CD14-positive monocyte (primary cell): ENCODE measurements around the gene RUBCN. TPM values are rescaled to one million over a fixed set of nuclear protein-coding genes. Genes with fewer than 3 reads are reported as not detected.
A peak's percentile ranks its signal among the peaks of the same experiment; 100 is the strongest.

Experiments
- DNase-seq, 3 donors: peaks; one replicate each; pipeline ENCODE4 v3.0.0-alpha.2; 2011 to 2022
- H2AFZ ChIP-seq: 2 replicates; pipeline ENCODE4 v1.6.0; 2012; ENCODE audit warnings: mild to moderate bottlenecking, low read depth, low read length, inconsistent platforms; ENCODE audit not compliant: insufficient read depth, poor library complexity, severe bottlenecking
- H3K27ac ChIP-seq, 2 donors: 1 replicate in 1 of 2; 2 replicates in 1 of 2; pipeline ENCODE4 v1.5.1; 2012 to 2013; ENCODE audit warnings: low read length in 2 of 2, control low read depth in 1 of 2, inconsistent platforms in 1 of 2, low read depth in 1 of 2, mild to moderate bottlenecking in 1 of 2
- H3K27me3 ChIP-seq, 2 donors: one replicate each; pipeline versions ENCODE4 v1.6.0 to v1.6.1; 2011 to 2013; ENCODE audit warnings: low read length in 2 of 2; ENCODE audit not compliant: control insufficient read depth in 2 of 2, insufficient read depth in 2 of 2
- H3K36me3 ChIP-seq, 2 donors: replicated peaks in 1 of 2; 1 replicate in 1 of 2; 2 replicates in 1 of 2; pipeline versions ENCODE4 v1.5.1 to v1.6.1; 2012 to 2013; ENCODE audit warnings: low read length in 2 of 2, control low read depth in 1 of 2, inconsistent platforms in 1 of 2, mild to moderate bottlenecking in 1 of 2; ENCODE audit not compliant: insufficient read depth in 2 of 2, control insufficient read depth in 1 of 2
- H3K4me1 ChIP-seq, 2 donors: 1 replicate in 1 of 2; 2 replicates in 1 of 2; pipeline versions ENCODE4 v1.5.1 to v1.6.1; 2012 to 2013; ENCODE audit warnings: low read length in 2 of 2, control low read depth in 1 of 2, inconsistent platforms in 1 of 2, mild to moderate bottlenecking in 1 of 2, moderate library complexity in 1 of 2; ENCODE audit not compliant: insufficient read depth in 2 of 2, control insufficient read depth in 1 of 2
- H3K4me2 ChIP-seq: replicated peaks from 2 replicates; pipeline ENCODE3; 2012; ENCODE audit warnings: low read length, moderate library complexity, mild to moderate bottlenecking; ENCODE audit not compliant: poor library complexity, severe bottlenecking; ENCODE audit errors: extremely low read depth
- H3K4me3 ChIP-seq, 3 experiments: fragments of 200-600 bp in 1 of 3; sonication (generic) in 1 of 3; replicated peaks in 1 of 3; 1 replicate in 2 of 3; 2 replicates in 1 of 3; pipeline ENCODE4 v1.5.1; 2011 to 2013; ENCODE audit warnings: low read length in 3 of 3, mild to moderate bottlenecking in 3 of 3, control low read depth in 2 of 3, low read depth in 2 of 3, inconsistent platforms in 1 of 3, moderate library complexity in 1 of 3
- H3K79me2 ChIP-seq: 2 replicates; pipeline ENCODE4 v1.6.0; 2012; ENCODE audit warnings: mild to moderate bottlenecking, control low read depth, inconsistent platforms, low read length, moderate library complexity; ENCODE audit not compliant: insufficient read depth
- H3K9ac ChIP-seq: 2 replicates; pipeline ENCODE4 v1.6.0; 2017; ENCODE audit warnings: low read length, mild to moderate bottlenecking; ENCODE audit not compliant: insufficient read depth, poor library complexity, severe bottlenecking
- H3K9me3 ChIP-seq, 2 donors: replicated peaks in 1 of 2; 1 replicate in 1 of 2; 2 replicates in 1 of 2; pipeline versions ENCODE4 v1.5.1 to v1.6.1; 2012 to 2013; ENCODE audit warnings: low read length in 2 of 2, control low read depth in 1 of 2; ENCODE audit not compliant: control insufficient read depth in 1 of 2, insufficient read depth in 1 of 2
- H4K20me1 ChIP-seq: 2 replicates; pipeline ENCODE4 v1.6.0; 2012; ENCODE audit warnings: mild to moderate bottlenecking, low read length, control low read depth, moderate library complexity; ENCODE audit not compliant: insufficient read depth
- H3K27ac Mint-ChIP-seq, 7 donors: one replicate each; pipeline ENCODE4 v1.8.0; 2020; ENCODE audit warnings: mild to moderate bottlenecking in 7 of 7, mixed read lengths in 7 of 7, moderate library complexity in 6 of 7, inconsistent platforms in 2 of 7
- H3K27me3 Mint-ChIP-seq, 3 donors: one replicate each; pipeline ENCODE4 v1.8.0; 2021 to 2022; ENCODE audit warnings: low read depth in 3 of 3, mild to moderate bottlenecking in 3 of 3, mixed read lengths in 3 of 3, moderate library complexity in 3 of 3, inconsistent platforms in 1 of 3
- H3K36me3 Mint-ChIP-seq, 2 donors: one replicate each; pipeline ENCODE4 v1.8.0; 2020; ENCODE audit warnings: mixed read lengths in 2 of 2, inconsistent platforms in 1 of 2, mild to moderate bottlenecking in 1 of 2
- H3K4me1 Mint-ChIP-seq: one replicate; pipeline ENCODE4 v1.8.0; 2020; ENCODE audit warnings: mild to moderate bottlenecking, mixed read lengths
- H3K4me3 Mint-ChIP-seq, 2 donors: one replicate each; pipeline ENCODE4 v1.8.0; 2020; ENCODE audit warnings: mild to moderate bottlenecking in 2 of 2, mixed read lengths in 2 of 2, moderate library complexity in 1 of 2
- H3K9me3 Mint-ChIP-seq, 7 donors: one replicate each; pipeline ENCODE4 v1.8.0; 2020 to 2022; ENCODE audit warnings: mixed read lengths in 7 of 7, mild to moderate bottlenecking in 6 of 7, moderate library complexity in 6 of 7, inconsistent platforms in 2 of 7
- CTCF ChIP-seq: fragments of 200-600 bp; IDR thresholded peaks from one replicate; pipeline ENCODE4 v1.8.0; 2022; ENCODE audit warnings: antibody characterized with exemption, mild to moderate bottlenecking
- WGBS: methylation state at CpG from one replicate; pipeline ENCODE4 v1.1.5; 2013; ENCODE audit warnings: missing lambda C conversion rate; ENCODE audit not compliant: insufficient coverage; 5-methylcytosine and 5-hydroxymethylcytosine counted together
- intact Hi-C, 2 donors: fragments of 100-400 bp; cut with micrococcal nuclease; formaldehyde crosslinking; loops; one replicate each; pipeline versions ENCODE4 v1.15.0 to v1.15.1; 2023
- polyA plus RNA-seq, 3 donors: library from polyadenylated mRNA; depleted of rRNA in 1 of 3; unstranded in 2 of 3; stranded (reverse) in 1 of 3; fragments of 300-500 nt in 2 of 3; fragments of >200 nt in 1 of 3; fragmentation: Illumina TruSeq in 2 of 3; gene quantifications; 1 replicate in 2 of 3; 2 replicates in 1 of 3; pipeline ENCODE4 v1.2.3, GENCODE V29; 2012 to 2021

The RUBCN gene
- polyA plus RNA-seq, 3 donors = 8.6 to 37.9 (median 13.5) TPM

GRCh38 chr3:197685546-197685945, 51.2 kb downstream of the RUBCN start:
- Mint-ChIP-seq H3K36me3 (peaks cover 80 to 84% of the 10 kb centered on the region in 2 donors), H3K4me3 (no peak overlapping the region), H3K27me3 (no peaks in the 10 kb centered on the region), H3K9me3 (peaks cover 0 to 7% (median 0%) of the 10 kb centered on the region in 7 donors), H3K27ac (no peak overlapping the region), H3K4me1 (no peaks in the 10 kb centered on the region)
- intact Hi-C loops = no loop called here
- H3K4me1 ChIP-seq = no peaks in the 10 kb centered on the region
- H2AFZ ChIP-seq = no peak overlapping the region
- WGBS = no CpG with 5 or more reads among the region's 3 CpGs
- H3K4me3 ChIP-seq = no peak overlapping the region
- H4K20me1 ChIP-seq = no peaks in the 10 kb centered on the region
- no peak for DNase-seq
- H3K4me2 ChIP-seq = no peak overlapping the region
- TF ChIP-seq CTCF = no peak
- no peaks in the 10 kb centered on the region for H3K79me2 ChIP-seq
- no peak overlapping the region for H3K27ac ChIP-seq
- no peaks in the 10 kb centered on the region for H3K27me3 ChIP-seq
- H3K9ac ChIP-seq = no peak overlapping the region
- H3K9me3 ChIP-seq = no peaks in the 10 kb centered on the region
- peaks cover 59 to 97% of the 10 kb centered on the region in 2 donors for H3K36me3 ChIP-seq

GRCh38 chr3:197683191-197683590, 53.5 kb downstream of the RUBCN start:
- no peak for DNase-seq
- no peak overlapping the region for H2AFZ ChIP-seq
- Mint-ChIP-seq H3K27me3 (peaks cover 0 to 2% (median 0%) of the 10 kb centered on the region in 3 donors), H3K4me1 (no peaks in the 10 kb centered on the region), H3K36me3 (peaks cover 68 to 72% of the 10 kb centered on the region in 2 donors), H3K4me3 (no peak overlapping the region), H3K9me3 (peaks cover 3 to 25% (median 6%) of the 10 kb centered on the region in 7 donors), H3K27ac (peak overlapping the region in 3 of 7 donors; percentile 43 to 71 (median 60))
- H3K4me1 ChIP-seq = no peaks in the 10 kb centered on the region
- H3K4me2 ChIP-seq = no peak overlapping the region
- no peak overlapping the region for H3K4me3 ChIP-seq
- peaks cover 47 to 80% of the 10 kb centered on the region in 2 donors for H3K36me3 ChIP-seq
- H3K79me2 ChIP-seq = no peaks in the 10 kb centered on the region
- H3K9ac ChIP-seq = no peak overlapping the region
- peaks cover 3% of the 10 kb centered on the region in 2 donors for H3K9me3 ChIP-seq
- no peak overlapping the region for H3K27ac ChIP-seq
- no peaks in the 10 kb centered on the region for H3K27me3 ChIP-seq
- intact Hi-C loops = no loop called here
- no peak for TF ChIP-seq CTCF
- no peaks in the 10 kb centered on the region for H4K20me1 ChIP-seq
- 98% methylated on average over 12 of the region's 13 CpGs for WGBS
